HG03442 (cell line): ENCODE results near the gene NFIA.
"Not testable (repeated sequence)": the region's sequence is repeated elsewhere in the genome, so short reads cannot be mapped to it uniquely, and the experiment has no call there.

Experiments
- ATAC-seq: cut with Tn5 transposase; IDR thresholded peaks from one replicate; pipeline ENCODE4 v1.9.1; 2021; ENCODE audit warnings: mild to moderate bottlenecking, moderate library complexity; ENCODE audit not compliant: unreplicated experiment

Gene NFIA

GRCh38 chr1:61124696-61125095 lies 42.3 kb downstream of the NFIA start:
- no peak for ATAC-seq

GRCh38 chr1:61125263-61125662 lies 42.9 kb downstream of the NFIA start:
- ATAC-seq, result no peak

- ATAC-seq, result no peak
Measured at GRCh38 chr1:61125895-61126294, 43.5 kb downstream of the NFIA start.

- not testable (repeated sequence) for ATAC-seq
Measured at GRCh38 chr1:61126843-61127242, 44.5 kb downstream of the NFIA start.

GRCh38 chr1:61130338-61131000 lies 48.1 kb downstream of the NFIA start:
- no peak for ATAC-seq

GRCh38 chr1:61131248-61131647 lies 48.9 kb downstream of the NFIA start:
- no peak for ATAC-seq

GRCh38 chr1:61131716-61132115 lies 49.4 kb downstream of the NFIA start:
- no peak for ATAC-seq

GRCh38 chr1:61132176-61132638 lies 49.8 kb downstream of the NFIA start:
- no peak for ATAC-seq

- no peak for ATAC-seq
Measured at GRCh38 chr1:61132645-61133334, 50.4 kb downstream of the NFIA start.

- ATAC-seq, result no peak
Measured at GRCh38 chr1:61133335-61134019, 51.1 kb downstream of the NFIA start.

- ATAC-seq, result no peak
Measured at GRCh38 chr1:61135291-61135690, 52.9 kb downstream of the NFIA start.

GRCh38 chr1:61138305-61138704 lies 55.9 kb downstream of the NFIA start:
- no peak for ATAC-seq

- no peak for ATAC-seq
Measured at GRCh38 chr1:61138921-61139774, 56.8 kb downstream of the NFIA start.

GRCh38 chr1:61139775-61140549 lies 57.6 kb downstream of the NFIA start:
- ATAC-seq, result no peak

- ATAC-seq, result no peak
Measured at GRCh38 chr1:61140778-61141177, 58.4 kb downstream of the NFIA start.

GRCh38 chr1:61141288-61142042 lies 59.1 kb downstream of the NFIA start:
- no peak for ATAC-seq

GRCh38 chr1:61142043-61142440 lies 59.7 kb downstream of the NFIA start:
- ATAC-seq, result no peak

GRCh38 chr1:61142726-61143500 lies 60.6 kb downstream of the NFIA start:
- ATAC-seq, result no peak
